GM12878 (cell line): ENCODE data around the gene GGN. TPM values are rescaled to one million over a fixed set of nuclear protein-coding genes. Genes with fewer than 3 reads are reported as not detected.

Experiments used
- ATAC-seq: fragments of 200-7000 bp; cut with Tn5 transposase; 3 replicates; pipeline ENCODE4 v1.9.1; 2020; ENCODE audit warnings: mild to moderate bottlenecking, moderate library complexity
- BruUV-seq: library from RNA; stranded (reverse); fragments of 400-500 nt; replicated peaks from 2 replicates; lab custom pipeline; 2021; lab: Mats Ljungman, UMichigan
- CTCF ChIA-PET: fragments of 300-600 bp; sonication (Branson Sonifier 250); formaldehyde crosslinking; extraction: SDS; loops from one replicate; lab custom pipeline; 2021; ENCODE audit warnings: inconsistent platforms; lab: Yijun Ruan, JAX
- POLR2A ChIA-PET: fragments of 350-600 bp; formaldehyde crosslinking; extraction: SDS; loops from one replicate; lab custom pipeline; 2021; ENCODE audit warnings: inconsistent platforms; lab: Charles Lee
- RAD21 ChIA-PET: fragments of 300-600 bp; sonication (Branson Sonifier 250); formaldehyde crosslinking; loops from one replicate; lab custom pipeline; 2023; ENCODE audit warnings: antibody characterized with exemption; ENCODE audit not compliant: unreplicated experiment; lab: Charles Lee
- SMC1A ChIA-PET: fragments of 300-600 bp; sonication (Branson Sonifier 250); formaldehyde crosslinking; loops from one replicate; lab custom pipeline; 2023; ENCODE audit not compliant: unreplicated experiment, uncharacterized antibody; lab: Charles Lee
- DNase-seq: peaks from one replicate; pipeline ENCODE4 v3.0.0-alpha.2; 2011; ENCODE audit warnings: low read depth, low spot score
- FAIRE-seq: peaks from 3 replicates; lab custom pipeline; 2011; peaks lifted over from hg19 to GRCh38; lab: Jason Lieb, UNC
- H2AFZ ChIP-seq: 2 replicates; pipeline ENCODE4 v1.6.0; 2011; ENCODE audit warnings: low read depth, low read length, control low read depth; ENCODE audit not compliant: control insufficient read depth
- H3K27ac ChIP-seq: 2 replicates; pipeline ENCODE4 v1.5.1; 2011; ENCODE audit warnings: control low read depth; ENCODE audit not compliant: control insufficient read depth, insufficient read depth
- H3K27me3 ChIP-seq, 2 experiments: replicated peaks in 1 of 2; 2 replicates each; pipeline versions ENCODE4 v1.6.0 to v1.6.1; 2011; ENCODE audit warnings: low read length in 1 of 2; ENCODE audit not compliant: control insufficient read depth in 2 of 2, insufficient read depth in 2 of 2
- H3K36me3 ChIP-seq, 2 experiments: 2 replicates each; pipeline ENCODE4 v1.5.1; 2011; ENCODE audit warnings: low read length in 1 of 2; ENCODE audit not compliant: control insufficient read depth in 2 of 2, insufficient read depth in 2 of 2
- H3K4me1 ChIP-seq: 2 replicates; pipeline ENCODE4 v1.6.1; 2011; ENCODE audit warnings: mild to moderate bottlenecking, low read length, moderate library complexity, mixed read lengths; ENCODE audit not compliant: control insufficient read depth, insufficient read depth
- H3K4me2 ChIP-seq: 2 replicates; pipeline ENCODE4 v1.6.0; 2011; ENCODE audit warnings: control low read depth; ENCODE audit not compliant: control insufficient read depth, insufficient read depth
- H3K4me3 ChIP-seq: fragments of 200-600 bp; sonication (generic); 2 replicates; pipeline ENCODE4 v1.5.1; 2016
- H3K79me2 ChIP-seq: 2 replicates; pipeline ENCODE4 v1.6.0; 2011; ENCODE audit warnings: low read length; ENCODE audit not compliant: control insufficient read depth, insufficient read depth
- H3K9ac ChIP-seq: 2 replicates; pipeline ENCODE4 v1.8.0; 2011; ENCODE audit warnings: low read length, control low read depth, mixed read lengths; ENCODE audit not compliant: control insufficient read depth, insufficient read depth
- H3K9me3 ChIP-seq: replicated peaks from 3 replicates; pipeline ENCODE4 v1.5.1; 2011; ENCODE audit warnings: mild to moderate bottlenecking, low read length; ENCODE audit not compliant: control insufficient read depth, insufficient read depth
- H4K20me1 ChIP-seq: 2 replicates; pipeline ENCODE4 v1.6.0; 2011; ENCODE audit not compliant: control insufficient read depth, insufficient read depth
- CREB1 ChIP-seq: IDR thresholded peaks from 2 replicates; pipeline ENCODE4 v1.6.1; 2012; ENCODE audit warnings: low read depth, mild to moderate bottlenecking, inconsistent platforms
- DPF2 ChIP-seq: fragments of 450-650 bp; IDR thresholded peaks from 2 replicates; pipeline ENCODE4 v1.6.1; 2017; ENCODE audit warnings: mild to moderate bottlenecking
- FOXM1 ChIP-seq: IDR thresholded peaks from 2 replicates; pipeline ENCODE4 v1.6.1; 2012; ENCODE audit warnings: low read depth, mild to moderate bottlenecking, inconsistent platforms, low read length, moderate library complexity
- HCFC1 ChIP-seq: fragments of 150-350 bp; IDR thresholded peaks from 2 replicates; pipeline ENCODE4 v1.6.1; 2014; ENCODE audit warnings: low read length
- KDM1A ChIP-seq: fragments of 200-600 bp; sonication (generic); IDR thresholded peaks from 2 replicates; pipeline ENCODE4 v1.6.1; 2016; ENCODE audit warnings: borderline replicate concordance
- KLF5 ChIP-seq: fragments of 450-650 bp; IDR thresholded peaks from 2 replicates; pipeline ENCODE4 v1.6.1; 2014; ENCODE audit warnings: mild to moderate bottlenecking; ENCODE audit not compliant: partially characterized antibody
- NFXL1 ChIP-seq: fragments of 450-650 bp; IDR thresholded peaks from 2 replicates; pipeline ENCODE4 v1.6.1; 2017; ENCODE audit warnings: antibody characterized with exemption, mild to moderate bottlenecking, borderline replicate concordance
- NR2C1 ChIP-seq: fragments of 450-650 bp; IDR thresholded peaks from 2 replicates; pipeline ENCODE4 v1.6.1; 2017; ENCODE audit warnings: antibody characterized with exemption, mild to moderate bottlenecking, moderate library complexity
- PAX5 ChIP-seq: IDR thresholded peaks from 2 replicates; pipeline ENCODE4 v1.6.1; 2011; ENCODE audit warnings: low read depth, low read length, borderline replicate concordance
- POLR2AphosphoS2 ChIP-seq: IDR thresholded peaks from 2 replicates; pipeline ENCODE4 v1.6.1; 2011; ENCODE audit warnings: low read depth, mild to moderate bottlenecking, low read length, improper control_type of control experiment, moderate library complexity
- SKIL ChIP-seq: fragments of 450-650 bp; IDR thresholded peaks from 2 replicates; pipeline ENCODE4 v1.6.1; 2017; ENCODE audit warnings: mild to moderate bottlenecking, low read depth, inconsistent platforms; ENCODE audit not compliant: poor library complexity, severe bottlenecking
- SMAD1 ChIP-seq: fragments of 450-650 bp; IDR thresholded peaks from 2 replicates; pipeline ENCODE4 v1.6.1; 2018; ENCODE audit warnings: mild to moderate bottlenecking, low read depth; ENCODE audit not compliant: partially characterized antibody
- ZBTB11 ChIP-seq: fragments of 450-650 bp; formaldehyde crosslinking; IDR thresholded peaks from 2 replicates; pipeline ENCODE4 v1.5.0; 2022; ENCODE audit warnings: mild to moderate bottlenecking, missing genetic modification characterization
- WGBS: methylation state at CpG from one replicate; pipeline ENCODE4 v1.1.6; 2016; ENCODE audit warnings: low lambda C conversion rate; ENCODE audit not compliant: insufficient replicate concordance, insufficient coverage; ENCODE audit errors: missing lambda C conversion rate; 5-methylcytosine and 5-hydroxymethylcytosine counted together
- in situ Hi-C: fragments of 300-500 bp; cut with MboI; formaldehyde crosslinking; loops from 9 replicates; pipeline ENCODE4 v1.14.3; 2018; ENCODE audit warnings: mixed read lengths
- intact Hi-C: fragments of 100-400 bp; cut with micrococcal nuclease; formaldehyde crosslinking; loops from one replicate; pipeline ENCODE4 v1.14.2; 2022; ENCODE audit not compliant: unreplicated experiment
- polyA plus RNA-seq, 11 experiments: library from polyadenylated mRNA; depleted of rRNA in 4 of 11; unstranded in 6 of 11; stranded (reverse) in 5 of 11; fragments of >200 nt; fragmentation: Nextera tagmentation in 4 of 11; fragmentation: Illumina TruSeq in 1 of 11; extraction: Ambion mirVana in 4 of 11; extraction: Trizol in 1 of 11; gene quantifications; 1 replicate in 1 of 11; 2 replicates in 10 of 11; pipeline versions ENCODE4 v1.2.1 to v1.2.3, GENCODE V29; 2011 to 2016; ENCODE audit warnings: inconsistent platforms in 2 of 11, missing spikeins in 2 of 11, low read depth in 1 of 11
- total RNA-seq, 4 experiments: library from RNA; depleted of rRNA in 3 of 4; stranded (reverse); fragments of >200 nt in 3 of 4; fragmentation: Illumina TruSeq in 1 of 4; extraction: Trizol in 1 of 4; gene quantifications; 2 replicates each; pipeline versions ENCODE4 v1.2.1 to v1.2.3, GENCODE V29; 2013 to 2021

GGN gene
- total and polyA plus RNA-seq, 10 of the 15 experiments (the other 5 are each of a cell fraction or from before 2014, with no cell fraction given), result not detected

- no peak overlapping the region for H3K4me3 ChIP-seq
- no peak overlapping the region for H3K9ac ChIP-seq
- no peaks in the 10 kb centered on the region for H4K20me1 ChIP-seq
- no peaks in the 10 kb centered on the region; the same call in 1 of the 2 replicates for H3K4me1 ChIP-seq
- in situ Hi-C loops (loop anchor here (5.0 kb wide), 1 partner anchor 33 kb away; the partner anchor contains the start of gene CATSPERG), intact Hi-C loops (no loop called here)
- peaks cover 0 to 2% of the 10 kb centered on the region in 2 experiments; a peak in 1 of 4 replicates for H3K27me3 ChIP-seq
- no TSS peak for BruUV-seq
- WGBS, result 23% methylated on average over 12 of the region's 12 CpGs
- ChIA-PET CTCF (no interaction called here), RAD21 (no interaction called here), SMC1A (no interaction called here), POLR2A (no interaction called here)
- no peaks in the 10 kb centered on the region for H3K36me3 ChIP-seq
- no peak for ATAC-seq
- TF ChIP-seq SMAD1, result no peak
- TF ChIP-seq NFXL1, result no peak
- no peak for TF ChIP-seq ZBTB11 (CRISPR knock-in tag)
- no peak for TF ChIP-seq POLR2AphosphoS2
- no peak for TF ChIP-seq FOXM1
- no peak for TF ChIP-seq CREB1
- no peak for TF ChIP-seq PAX5
- TF ChIP-seq KLF5, result no peak
- TF ChIP-seq KDM1A, result no peak
- no peak for TF ChIP-seq HCFC1
- no peak for TF ChIP-seq DPF2
- TF ChIP-seq SKIL, result no peak
- TF ChIP-seq NR2C1, result no peak
- H3K9me3 ChIP-seq, result no peaks in the 10 kb centered on the region
- no peak overlapping the region for H2AFZ ChIP-seq
- H3K4me2 ChIP-seq, result no peak overlapping the region
- DNase-seq, result no peak
- peaks cover 7% of the 10 kb centered on the region for H3K79me2 ChIP-seq
- no peak overlapping the region for H3K27ac ChIP-seq
- no peak for FAIRE-seq
Observed at GRCh38 chr19:38370299-38370698, 17.5 kb downstream of the GGN start.
